Measurements from ENCODE around the gene NUMBL.
"Not testable (repeated sequence)": the region's sequence is repeated elsewhere in the genome, so short reads cannot be mapped to it uniquely, and the experiment has no call there.

The NUMBL gene

GRCh38 chr19:40662925-40663694, 27.3 kb downstream of the NUMBL start:
- DNase-seq (ENCODE audit: low read depth): peak; percentile 50

- no peak for DNase-seq (ENCODE audit: low read depth)
Measured at GRCh38 chr19:40661616-40662015, 28.8 kb downstream of the NUMBL start.

GRCh38 chr19:40659566-40659965, 30.9 kb downstream of the NUMBL start:
- no peak for DNase-seq (ENCODE audit: low read depth)

GRCh38 chr19:40659116-40659515, 31.3 kb downstream of the NUMBL start:
- DNase-seq (ENCODE audit: low read depth): no peak

- DNase-seq (ENCODE audit: low read depth): no peak
Measured at GRCh38 chr19:40658031-40658430, 32.4 kb downstream of the NUMBL start.

GRCh38 chr19:40655684-40656083, 34.8 kb downstream of the NUMBL start:
- DNase-seq (ENCODE audit: low read depth): not testable (repeated sequence)

GRCh38 chr19:40652303-40652702, 38.1 kb downstream of the NUMBL start:
- not testable (repeated sequence) for DNase-seq (ENCODE audit: low read depth)

- DNase-seq (ENCODE audit: low read depth): peak; percentile 88
Measured at GRCh38 chr19:40650749-40651305, 39.6 kb downstream of the NUMBL start.

- not testable (repeated sequence) for DNase-seq (ENCODE audit: low read depth)
Measured at GRCh38 chr19:40649903-40650675, 40.4 kb downstream of the NUMBL start.

GRCh38 chr19:40646743-40647254, 43.7 kb downstream of the NUMBL start:
- no peak for DNase-seq (ENCODE audit: low read depth)

- DNase-seq (ENCODE audit: low read depth): no peak
Measured at GRCh38 chr19:40642757-40643305, 47.6 kb downstream of the NUMBL start.

GRCh38 chr19:40642051-40642706, 48.3 kb downstream of the NUMBL start:
- no peak for DNase-seq (ENCODE audit: low read depth)

GRCh38 chr19:40641281-40641680, 49.2 kb downstream of the NUMBL start:
- no peak for DNase-seq (ENCODE audit: low read depth)

- DNase-seq (ENCODE audit: low read depth): no peak
Measured at GRCh38 chr19:40640744-40641143, 49.7 kb downstream of the NUMBL start.

GRCh38 chr19:40639638-40639982, 50.8 kb downstream of the NUMBL start:
- no peak for DNase-seq (ENCODE audit: low read depth)

GRCh38 chr19:40638327-40638726, 52.1 kb downstream of the NUMBL start:
- no peak for DNase-seq (ENCODE audit: low read depth)

- DNase-seq (ENCODE audit: low read depth): no peak
Measured at GRCh38 chr19:40633207-40633606, 57.2 kb downstream of the NUMBL start.

- DNase-seq (ENCODE audit: low read depth): no peak
Measured at GRCh38 chr19:40632311-40633036, 58.0 kb downstream of the NUMBL start.

GRCh38 chr19:40630571-40631160, 59.8 kb downstream of the NUMBL start:
- no peak for DNase-seq (ENCODE audit: low read depth)

- DNase-seq (ENCODE audit: low read depth): no peak
Measured at GRCh38 chr19:40629346-40629745, 61.1 kb downstream of the NUMBL start.
